ENCODE results near the gene GOLPH3.
A peak's percentile ranks its signal among the peaks of the same experiment; 100 is the strongest.
"Not testable (repeated sequence)": the region's sequence is repeated elsewhere in the genome, so short reads cannot be mapped to it uniquely, and the experiment has no call there.

GOLPH3 gene

DNA sequence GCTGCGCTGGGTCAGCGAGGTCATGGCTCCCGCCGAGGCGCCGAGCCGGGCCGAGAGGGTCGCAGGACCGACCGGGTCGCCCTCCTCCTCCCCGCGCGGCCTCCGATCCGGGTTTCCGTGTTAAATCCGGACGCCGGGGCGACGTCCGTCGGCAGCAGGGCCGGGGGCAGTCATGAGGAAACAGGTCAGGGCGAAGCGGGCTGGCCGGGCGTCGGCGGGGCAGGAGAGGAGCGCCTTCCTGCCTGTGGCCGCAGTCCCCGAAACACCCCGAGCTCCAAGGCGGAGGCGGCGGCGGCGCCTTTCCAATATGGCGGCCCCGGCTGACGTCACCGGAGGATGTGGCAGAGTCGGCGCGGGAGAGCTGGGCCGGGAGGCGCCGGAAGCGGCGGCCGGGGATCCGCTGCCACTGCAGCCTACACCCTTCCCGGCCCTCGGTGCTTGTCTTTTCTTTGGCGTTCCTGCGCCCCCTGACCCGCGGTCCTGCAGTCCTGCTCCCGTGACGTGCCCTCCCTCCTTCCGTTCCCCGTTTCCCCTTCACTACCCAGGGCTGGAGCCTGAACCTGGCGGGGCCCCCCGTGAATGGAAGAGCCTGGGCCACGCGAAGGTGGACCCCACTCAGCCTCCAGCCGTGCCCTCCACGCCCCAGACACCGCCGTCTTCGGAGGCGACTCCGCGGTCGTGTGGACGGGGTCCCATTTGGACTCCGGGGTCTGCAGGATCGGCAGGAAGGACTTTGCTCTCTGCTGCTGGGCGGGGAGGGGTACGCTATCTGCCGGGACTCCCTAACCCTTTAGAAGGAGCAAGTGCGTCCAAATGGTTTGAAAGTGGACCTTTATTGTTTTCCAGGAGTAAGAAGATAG lies at the start of gene GOLPH3:
Gene GOLPH3, minus strand, starts transcription at position 309 of the 860 bp plus-strand sequence. Its CDS starts 285 bp downstream, at position 24.
- peak; percentile 94 for DNase-seq

- DNase-seq, result no peak
These were observed 48.8 kb upstream of the GOLPH3 start for GRCh38 chr5:32222723-32223470.

GRCh38 chr5:32217886-32218396 lies 43.8 kb upstream of the GOLPH3 start:
- DNase-seq, result no peak

DNA sequence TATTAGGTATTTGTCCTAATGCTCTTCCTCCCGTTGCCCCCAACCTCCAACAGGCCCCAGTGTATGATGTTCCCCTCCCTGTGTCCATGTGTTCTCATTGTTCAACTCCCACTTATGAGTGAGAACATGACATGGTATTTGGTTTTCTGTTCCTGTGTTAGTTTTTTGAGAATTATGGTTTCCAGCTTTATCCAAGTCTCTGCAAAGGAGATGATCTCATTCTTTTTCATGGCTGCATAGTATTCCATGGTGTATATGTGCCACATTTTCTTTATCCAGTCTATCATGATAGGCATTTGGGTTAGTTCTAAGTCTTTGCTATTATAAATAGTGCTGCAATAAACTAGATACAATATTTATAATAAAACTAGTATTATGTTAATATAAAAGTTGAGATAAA lies 40.2 kb upstream of the GOLPH3 start:
- not testable (repeated sequence) for DNase-seq

- DNase-seq, result no peak
These were observed 36.0 kb upstream of the GOLPH3 start for GRCh38 chr5:32210151-32210550.

DNA sequence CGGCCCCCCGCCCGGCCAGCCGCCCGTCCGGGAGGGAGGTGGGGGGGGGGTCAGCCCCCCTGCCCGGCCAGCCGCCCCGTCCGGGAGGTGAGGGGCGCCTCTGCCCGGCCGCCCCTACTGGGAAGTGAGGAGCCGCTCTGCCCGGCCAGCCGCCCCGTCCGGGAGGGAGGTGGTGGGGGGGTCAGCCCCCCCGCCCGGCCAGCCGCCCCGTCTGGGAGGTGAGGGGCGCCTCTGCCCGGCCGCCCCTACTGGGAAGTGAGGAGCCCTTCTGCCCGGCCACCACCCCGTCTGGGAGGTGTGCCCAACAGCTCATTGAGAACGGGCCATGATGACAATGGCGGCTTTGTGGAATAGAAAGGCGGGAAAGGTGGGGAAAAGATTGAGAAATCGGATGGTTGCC lies 34.7 kb upstream of the GOLPH3 start:
- not testable (repeated sequence) for DNase-seq

- DNase-seq, result no peak
These were observed 33.2 kb upstream of the GOLPH3 start for GRCh38 chr5:32207355-32207634.

DNA sequence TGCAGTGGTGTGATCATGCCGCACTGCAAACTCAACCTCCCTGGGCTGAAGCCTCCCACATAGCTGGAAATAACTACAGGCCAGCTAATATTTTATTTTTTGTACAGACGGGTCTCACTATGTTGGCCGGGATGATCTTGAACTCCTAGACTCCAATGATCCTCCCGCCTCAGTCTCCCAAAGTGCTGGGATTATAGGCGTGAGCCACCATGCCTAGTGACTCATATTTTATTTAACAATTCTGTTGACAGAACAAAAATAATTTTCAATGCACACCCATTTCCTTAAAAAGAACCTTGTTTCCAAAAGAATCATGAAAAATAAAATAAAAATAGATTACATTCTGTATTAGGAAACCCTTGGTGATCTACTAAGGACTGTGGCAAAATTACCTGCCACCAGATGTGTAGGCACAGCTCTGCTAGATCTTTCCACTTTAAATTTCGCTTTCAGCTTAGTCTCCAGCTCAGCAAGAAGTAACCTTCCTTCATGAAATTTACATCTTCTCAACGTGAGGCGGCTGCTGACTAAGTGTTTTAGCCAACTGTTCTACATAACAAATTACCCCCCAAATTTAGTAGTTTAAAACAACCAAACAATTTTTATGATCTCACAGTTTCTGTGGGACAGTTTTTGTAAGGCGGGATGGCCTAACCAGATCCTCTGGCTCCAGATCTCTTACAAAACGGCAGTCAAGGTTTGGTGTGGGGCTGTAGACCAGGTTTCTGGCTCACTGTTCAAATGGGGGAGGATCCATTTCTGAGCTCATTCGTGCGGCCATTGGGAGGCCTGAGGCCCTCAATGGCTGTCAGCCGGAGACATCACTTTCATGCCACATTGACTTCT lies 32.6 kb upstream of the GOLPH3 start:
- DNase-seq, result no peak

DNA sequence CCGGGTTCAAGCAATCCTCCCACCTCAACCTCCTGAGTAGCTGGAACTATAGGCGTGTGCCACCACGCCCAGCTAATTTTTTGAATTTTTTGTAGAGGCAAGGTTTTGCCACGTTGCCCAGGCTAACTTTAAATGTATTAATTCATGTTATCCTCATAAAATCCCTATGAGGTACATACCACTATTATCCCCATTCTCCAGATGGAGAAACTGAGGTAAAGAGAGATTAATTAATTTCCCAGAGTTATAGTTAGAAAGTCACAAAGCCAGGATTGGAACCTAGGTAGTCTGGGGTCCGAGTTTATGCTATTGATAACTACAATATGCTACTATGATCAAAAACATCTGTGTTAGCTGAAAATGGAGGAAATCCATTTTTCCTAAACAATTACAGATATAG lies 31.9 kb upstream of the GOLPH3 start:
- no peak for DNase-seq

GRCh38 chr5:32202394-32202793 lies 28.3 kb upstream of the GOLPH3 start:
- no peak for DNase-seq

DNA sequence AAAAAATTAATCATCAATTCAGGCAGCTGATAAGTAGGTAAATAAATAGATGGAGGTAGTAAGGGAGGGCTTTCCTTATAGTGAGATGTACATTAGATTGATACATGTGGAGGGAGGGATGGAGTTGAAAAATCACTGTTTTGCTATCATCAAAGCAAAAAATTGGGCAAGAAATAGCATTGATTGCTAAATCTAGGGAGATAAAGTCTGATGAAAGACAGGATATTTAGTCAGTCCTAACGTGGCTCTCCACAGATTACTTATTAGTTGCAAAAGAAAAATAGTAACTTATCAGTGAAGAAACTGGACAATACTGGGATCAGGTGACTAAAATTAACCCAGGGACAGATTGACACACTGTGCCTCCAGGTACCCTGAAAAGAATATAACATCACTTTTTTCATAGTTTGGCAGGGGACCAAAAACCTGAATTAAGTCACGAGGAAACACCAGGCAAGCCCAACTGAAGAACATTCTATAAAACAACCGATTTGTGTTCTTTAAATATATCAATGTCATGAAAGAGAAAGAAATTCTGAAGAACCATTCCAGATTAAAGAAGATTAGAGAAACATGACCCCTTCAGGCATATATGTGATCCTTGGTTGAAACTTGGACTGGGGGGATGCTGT lies 27.1 kb upstream of the GOLPH3 start:
- DNase-seq, result no peak

- DNase-seq, result no peak
These were observed 22.9 kb upstream of the GOLPH3 start for GRCh38 chr5:32197032-32197431.

- DNase-seq, result no peak
These were observed 21.1 kb upstream of the GOLPH3 start for GRCh38 chr5:32195265-32195664.

GRCh38 chr5:32193591-32193990 lies 19.5 kb upstream of the GOLPH3 start:
- no peak for DNase-seq

DNA sequence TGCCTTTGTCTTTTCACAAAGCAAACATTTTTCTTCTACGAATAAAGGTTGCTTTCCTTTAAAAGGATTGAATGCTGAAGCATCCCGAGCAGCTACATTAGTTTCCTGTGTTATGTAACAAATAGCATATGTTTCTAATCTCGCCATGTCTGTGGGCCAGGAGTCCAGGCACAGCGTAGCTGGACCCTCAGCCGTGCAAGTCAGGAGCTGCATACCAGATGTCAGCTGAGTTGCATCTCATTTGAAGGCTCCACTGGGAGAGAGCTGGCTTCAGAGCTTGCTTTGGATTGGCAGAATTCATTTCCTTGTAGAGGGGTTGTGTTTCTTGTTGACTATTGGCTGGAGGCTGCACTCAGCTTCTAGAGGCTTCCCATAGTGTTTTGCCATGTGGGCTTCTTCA lies 16.0 kb upstream of the GOLPH3 start:
- DNase-seq, result no peak

GRCh38 chr5:32187675-32188074 lies 13.6 kb upstream of the GOLPH3 start:
- no peak for DNase-seq

GRCh38 chr5:32182463-32183063 lies 8.4 kb upstream of the GOLPH3 start:
- DNase-seq, result no peak

DNA sequence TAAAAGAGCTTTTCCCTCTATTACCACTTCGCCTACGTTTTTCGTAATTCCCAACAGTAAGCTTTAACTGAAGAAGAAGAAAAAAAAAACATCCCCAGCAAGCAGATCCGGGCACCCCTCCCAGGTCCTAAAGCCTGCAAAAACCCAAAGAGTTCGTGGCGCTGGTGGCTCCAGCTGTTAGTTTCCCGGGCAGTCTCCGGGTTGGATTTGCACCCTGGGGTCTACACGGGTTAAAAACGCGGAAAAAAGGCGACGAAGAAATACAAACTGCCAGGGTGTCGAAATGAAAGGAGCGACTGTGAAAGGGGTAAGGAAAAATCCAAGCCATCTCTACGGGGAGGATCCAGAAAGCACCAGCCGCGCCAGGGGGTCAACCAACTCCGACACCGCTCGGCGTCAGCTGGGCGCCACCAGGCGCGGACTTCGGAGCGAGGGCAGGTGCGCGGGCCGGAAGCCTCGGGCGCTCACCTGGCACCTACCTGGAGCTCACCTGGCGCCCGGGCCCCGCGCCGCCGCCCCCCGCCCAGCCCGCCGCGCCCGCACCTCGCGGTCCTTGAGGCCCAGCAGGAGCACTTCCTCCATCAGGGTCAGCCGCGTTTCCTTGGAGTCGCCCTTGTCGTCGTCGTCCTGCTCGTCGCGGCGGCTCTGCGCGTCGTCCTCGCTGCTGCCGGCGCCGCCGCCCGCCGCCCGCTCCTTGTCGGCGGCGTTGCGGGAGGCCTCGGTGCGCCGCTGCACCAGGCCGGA lies 680 bp downstream of the GOLPH3 start:
- peak; percentile 41 for DNase-seq

GRCh38 chr5:32172923-32173266 lies 1.2 kb downstream of the GOLPH3 start:
- DNase-seq, result no peak

- peak; percentile 27 for DNase-seq
These were observed 1.8 kb downstream of the GOLPH3 start for GRCh38 chr5:32172186-32172911.
